Measurements from ENCODE around the gene IZUMO4.

DNA sequence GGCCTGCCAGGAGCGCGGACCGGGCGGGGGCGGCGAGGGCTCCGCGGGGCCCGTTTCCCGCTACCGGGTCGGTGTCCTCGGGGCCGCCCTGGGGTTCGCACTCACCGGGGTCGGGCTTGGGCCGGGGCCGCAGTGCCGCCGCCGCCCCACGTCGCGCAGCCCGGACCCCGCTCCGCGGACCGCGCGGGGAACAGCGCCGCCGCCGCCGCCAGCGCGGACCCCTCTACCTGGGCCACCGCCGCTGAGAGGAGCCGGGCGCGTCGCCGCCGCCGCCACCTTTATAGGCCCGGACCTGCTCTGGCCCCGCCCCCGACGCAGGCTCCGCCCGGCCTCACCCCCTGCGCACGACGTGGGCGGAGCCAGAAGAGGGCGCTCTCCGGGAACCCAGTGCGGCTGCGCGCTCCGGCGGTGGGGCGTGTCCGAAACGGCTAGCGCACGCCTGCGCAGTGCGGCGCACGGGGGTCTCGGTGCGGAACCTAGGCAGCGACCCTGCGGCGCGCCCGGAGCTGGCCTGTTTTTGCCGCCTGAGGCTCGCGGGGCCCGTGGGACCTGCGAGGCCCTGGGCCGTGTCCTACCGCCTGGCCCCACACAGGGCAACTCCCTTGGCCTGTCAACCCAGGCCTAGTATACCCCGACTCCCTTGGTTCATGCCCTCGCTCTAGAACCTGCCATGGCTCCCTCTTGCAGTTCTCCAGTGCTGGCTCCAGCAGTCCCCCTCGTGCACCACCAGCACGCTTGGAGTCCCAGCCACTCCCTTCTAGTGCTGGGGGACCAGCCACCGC, 45.5 kb upstream of the IZUMO4 start, which contains the start of gene MKNK2:
- TF ChIP-seq EZH2 (IDR thresholded peaks at IDR 0.05; ENCODE audit: low read depth): no peak
- TF ChIP-seq, protein P1, sequence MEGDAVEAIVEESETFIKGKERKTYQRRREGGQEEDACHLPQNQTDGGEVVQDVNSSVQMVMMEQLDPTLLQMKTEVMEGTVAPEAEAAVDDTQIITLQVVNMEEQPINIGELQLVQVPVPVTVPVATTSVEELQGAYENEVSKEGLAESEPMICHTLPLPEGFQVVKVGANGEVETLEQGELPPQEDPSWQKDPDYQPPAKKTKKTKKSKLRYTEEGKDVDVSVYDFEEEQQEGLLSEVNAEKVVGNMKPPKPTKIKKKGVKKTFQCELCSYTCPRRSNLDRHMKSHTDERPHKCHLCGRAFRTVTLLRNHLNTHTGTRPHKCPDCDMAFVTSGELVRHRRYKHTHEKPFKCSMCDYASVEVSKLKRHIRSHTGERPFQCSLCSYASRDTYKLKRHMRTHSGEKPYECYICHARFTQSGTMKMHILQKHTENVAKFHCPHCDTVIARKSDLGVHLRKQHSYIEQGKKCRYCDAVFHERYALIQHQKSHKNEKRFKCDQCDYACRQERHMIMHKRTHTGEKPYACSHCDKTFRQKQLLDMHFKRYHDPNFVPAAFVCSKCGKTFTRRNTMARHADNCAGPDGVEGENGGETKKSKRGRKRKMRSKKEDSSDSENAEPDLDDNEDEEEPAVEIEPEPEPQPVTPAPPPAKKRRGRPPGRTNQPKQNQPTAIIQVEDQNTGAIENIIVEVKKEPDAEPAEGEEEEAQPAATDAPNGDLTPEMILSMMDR (conservative IDR thresholded peaks at IDR 0.05): peak; percentile 63

Measured in PC-9 (cell line).